ENCODE results near the gene RAB35.
A peak's percentile ranks its signal among the peaks of the same experiment; 100 is the strongest.

Gene RAB35

GRCh38 chr12:120132054-120132836 lies 15.7 kb upstream of the RAB35 start:
- DNase-seq = no peak

GRCh38 chr12:120131116-120131515 lies 14.6 kb upstream of the RAB35 start:
- DNase-seq = no peak

DNA sequence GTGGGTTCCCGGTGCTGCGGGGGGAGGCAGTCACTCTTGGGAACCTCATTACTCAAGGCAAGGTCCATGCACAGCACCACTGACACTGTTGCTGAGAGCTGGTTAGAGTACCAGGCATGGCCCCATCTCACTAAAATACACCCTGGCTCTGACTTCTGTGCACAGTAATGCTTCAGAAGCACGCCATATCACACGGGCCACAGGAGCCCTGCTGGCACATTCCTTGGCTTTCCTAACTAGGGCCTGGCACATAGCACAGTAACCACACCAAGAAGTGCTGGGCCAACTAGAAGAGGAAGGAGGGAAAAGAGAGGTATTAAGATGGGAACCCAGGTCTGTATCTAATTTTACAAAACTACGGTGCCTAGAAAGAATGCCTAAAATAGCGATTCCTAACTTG lies 13.5 kb upstream of the RAB35 start:
- no peak for DNase-seq

- DNase-seq = no peak
Observed at GRCh38 chr12:120126635-120127005, 10.1 kb upstream of the RAB35 start.

DNA sequence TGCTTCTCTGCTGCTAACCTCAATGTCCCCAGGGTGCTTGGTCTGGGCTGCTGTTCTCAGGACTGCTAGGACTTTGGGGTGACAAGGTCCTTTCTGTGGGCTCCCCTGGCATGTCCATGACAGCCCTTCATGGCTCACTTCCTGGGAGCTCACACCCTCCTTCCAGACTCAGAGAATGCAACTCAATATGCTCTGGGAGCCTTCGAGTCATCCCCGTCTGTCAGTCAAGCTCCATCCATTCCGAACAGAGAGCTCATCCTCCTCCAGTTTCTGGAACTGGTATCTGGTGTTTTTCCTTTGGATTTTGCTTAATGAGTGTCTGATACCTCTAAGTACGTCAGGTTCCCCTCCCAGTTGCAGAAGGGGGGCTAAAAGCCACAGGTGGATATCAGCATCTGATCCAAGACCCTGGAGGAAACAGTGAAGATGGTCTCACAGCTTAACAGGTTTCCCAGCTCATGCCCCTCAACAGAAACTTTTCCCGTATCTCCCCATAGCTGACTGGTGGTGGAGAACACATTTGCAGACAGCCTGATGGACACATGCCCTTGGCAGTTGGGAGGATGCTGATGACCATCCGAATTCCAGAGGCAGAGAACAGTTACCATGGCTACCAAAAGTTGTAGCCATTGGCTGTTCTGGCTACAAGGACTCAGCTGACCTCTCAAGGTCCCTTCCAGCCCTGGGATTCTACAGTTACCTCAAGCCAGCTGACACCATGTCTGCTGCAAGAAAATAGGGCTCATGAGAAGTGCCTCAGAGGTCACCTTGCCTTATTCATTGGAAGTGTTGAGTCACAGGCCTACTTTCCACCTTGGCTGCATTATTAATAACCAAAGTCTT lies 9.5 kb upstream of the RAB35 start:
- no peak for DNase-seq

GRCh38 chr12:120125029-120125428 lies 8.5 kb upstream of the RAB35 start:
- DNase-seq = no peak

GRCh38 chr12:120121766-120122293 lies 5.3 kb upstream of the RAB35 start:
- DNase-seq = no peak

DNA sequence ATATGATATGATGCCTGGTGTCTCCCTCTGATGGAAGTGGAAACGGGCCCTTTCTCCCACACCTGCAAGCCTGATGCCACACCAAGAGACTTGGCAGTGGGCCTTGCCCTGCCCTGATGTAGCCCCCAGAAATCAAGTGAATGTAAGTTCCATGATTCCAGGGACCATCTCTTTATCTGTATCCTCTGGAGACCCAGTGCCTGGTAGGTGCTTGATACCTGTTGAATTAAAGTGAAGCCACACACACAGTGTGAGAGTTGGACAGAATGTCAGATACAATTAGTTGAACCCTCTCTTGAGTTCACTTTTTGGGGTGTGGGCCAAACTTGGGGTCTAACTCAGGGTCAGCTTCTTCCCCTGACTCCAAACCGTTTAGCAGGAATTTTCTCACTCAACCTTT lies 4.8 kb upstream of the RAB35 start:
- DNase-seq = no peak

- no peak for DNase-seq
Observed at GRCh38 chr12:120119271-120119973, 2.9 kb upstream of the RAB35 start.

- DNase-seq = no peak
Observed at GRCh38 chr12:120118321-120119061, 1.9 kb upstream of the RAB35 start.

DNA sequence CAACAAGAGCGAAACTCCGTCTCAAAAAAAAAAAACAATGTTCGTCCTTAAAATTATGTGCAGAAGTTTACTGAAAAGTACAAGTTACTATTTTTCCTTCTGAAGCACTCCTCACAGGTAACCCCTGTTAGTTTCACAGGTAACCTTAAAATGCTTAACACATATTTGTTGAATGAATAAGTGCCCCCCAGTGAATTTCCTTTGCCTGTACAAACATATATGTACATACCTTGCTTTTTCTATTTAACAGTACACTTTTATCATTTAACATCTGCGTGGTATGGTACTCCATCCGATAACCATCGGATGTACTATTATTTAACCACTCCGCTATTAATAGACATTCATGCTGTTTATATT lies 1.4 kb upstream of the RAB35 start:
- DNase-seq = no peak

- DNase-seq = peak; percentile 81
Observed at GRCh38 chr12:120116792-120117651, 469 bp upstream of the RAB35 start.

DNA sequence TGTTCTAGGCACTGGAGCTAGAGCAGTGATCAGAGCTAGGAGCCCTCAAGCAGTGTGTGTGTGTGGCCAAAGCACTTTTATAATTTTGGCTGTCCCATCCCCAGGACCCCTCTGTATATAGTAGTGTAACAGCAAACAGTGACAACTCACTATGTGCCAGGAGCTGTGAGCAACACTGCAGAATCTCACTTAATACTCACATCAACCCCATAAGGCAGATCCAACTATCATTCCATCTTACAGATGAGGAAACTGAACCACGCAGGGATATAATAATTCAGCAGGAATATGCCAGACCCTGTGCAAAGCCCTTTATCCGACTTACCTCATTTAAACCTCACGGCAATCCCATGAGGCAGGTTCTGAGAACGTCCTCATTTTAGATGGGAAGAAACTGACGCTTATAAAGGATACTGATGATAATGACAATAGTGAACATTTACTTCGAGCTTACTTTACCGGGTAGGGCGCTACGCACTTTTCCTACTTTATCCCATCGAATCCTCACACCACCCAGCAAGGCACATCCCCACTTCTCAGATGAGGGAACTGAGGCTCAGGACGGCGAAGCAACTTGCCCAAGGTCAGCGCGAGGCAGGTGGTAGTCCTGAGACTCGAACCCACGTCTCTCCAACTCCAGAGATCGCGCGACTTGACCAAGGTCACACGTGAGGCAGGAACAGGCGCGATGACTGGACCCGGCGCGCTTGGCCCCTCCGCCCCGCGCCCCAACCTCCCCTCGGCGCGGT lies 687 bp downstream of the RAB35 start:
- peak; percentile 10 for DNase-seq

- no peak for DNase-seq
Observed at GRCh38 chr12:120115066-120115465, 1.5 kb downstream of the RAB35 start.

- DNase-seq = no peak
Observed at GRCh38 chr12:120110550-120111501, 5.7 kb downstream of the RAB35 start.

DNA sequence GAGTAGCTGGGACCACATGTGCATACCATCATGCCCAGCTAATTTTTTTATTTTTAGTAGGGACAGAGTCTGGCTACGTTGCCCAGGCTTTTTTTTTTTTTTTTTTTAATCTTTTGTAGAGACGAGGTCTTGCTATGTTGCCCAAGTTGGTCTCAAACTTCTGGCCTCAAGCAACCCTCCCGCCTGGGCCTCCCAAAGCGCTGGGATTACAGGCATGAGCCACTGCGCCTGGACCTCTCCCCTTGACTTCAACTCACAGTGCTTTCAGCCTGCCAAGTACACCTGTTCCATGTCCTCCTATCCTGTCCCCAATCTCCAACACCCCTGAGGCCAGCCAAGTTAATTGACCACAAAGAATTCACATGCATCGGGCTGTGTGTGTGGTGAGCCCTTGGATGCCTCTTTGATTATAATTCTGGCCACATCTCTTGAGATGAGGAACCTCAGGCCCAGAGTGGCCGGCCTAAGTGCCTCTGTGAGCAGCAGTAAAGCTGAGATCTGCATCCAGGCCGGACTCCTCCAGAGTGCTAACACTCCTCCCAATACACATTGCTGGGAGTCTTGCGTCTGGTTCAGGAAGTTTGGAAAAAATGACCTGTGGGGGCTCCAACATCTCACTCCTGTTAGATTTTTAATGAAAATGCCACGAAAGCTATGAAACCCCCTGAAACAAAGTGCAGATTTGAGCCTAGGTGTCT lies 6.8 kb downstream of the RAB35 start:
- DNase-seq = no peak

GRCh38 chr12:120106151-120106550 lies 10.4 kb downstream of the RAB35 start:
- DNase-seq = no peak

DNA sequence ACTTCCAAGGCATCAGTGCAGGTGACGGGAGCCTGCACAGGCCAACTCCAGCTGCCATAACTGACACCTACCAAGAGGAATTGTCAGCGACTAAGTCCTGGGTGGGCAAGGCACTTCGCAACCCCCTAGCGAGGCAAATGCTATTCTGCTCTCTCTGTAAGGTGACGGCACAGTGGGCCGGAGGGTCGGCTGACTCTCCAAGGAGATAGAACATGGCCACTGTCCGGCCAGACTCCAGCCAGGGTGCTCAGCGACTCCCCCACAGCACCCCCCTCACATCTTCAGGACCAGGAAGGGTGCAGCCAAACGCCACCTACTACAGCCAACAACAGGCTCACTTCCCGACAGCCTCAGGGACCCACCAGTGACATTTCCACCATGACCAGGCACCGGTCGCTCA lies 13.2 kb downstream of the RAB35 start:
- DNase-seq = no peak

GRCh38 chr12:120103044-120103338 lies 13.6 kb downstream of the RAB35 start:
- DNase-seq = no peak
